ENCODE measurements around the gene TUBG1.

Gene TUBG1

GRCh38 chr17:42579794-42580551 lies 29.5 kb upstream of the TUBG1 start:
- TF ChIP-seq, protein P1, sequence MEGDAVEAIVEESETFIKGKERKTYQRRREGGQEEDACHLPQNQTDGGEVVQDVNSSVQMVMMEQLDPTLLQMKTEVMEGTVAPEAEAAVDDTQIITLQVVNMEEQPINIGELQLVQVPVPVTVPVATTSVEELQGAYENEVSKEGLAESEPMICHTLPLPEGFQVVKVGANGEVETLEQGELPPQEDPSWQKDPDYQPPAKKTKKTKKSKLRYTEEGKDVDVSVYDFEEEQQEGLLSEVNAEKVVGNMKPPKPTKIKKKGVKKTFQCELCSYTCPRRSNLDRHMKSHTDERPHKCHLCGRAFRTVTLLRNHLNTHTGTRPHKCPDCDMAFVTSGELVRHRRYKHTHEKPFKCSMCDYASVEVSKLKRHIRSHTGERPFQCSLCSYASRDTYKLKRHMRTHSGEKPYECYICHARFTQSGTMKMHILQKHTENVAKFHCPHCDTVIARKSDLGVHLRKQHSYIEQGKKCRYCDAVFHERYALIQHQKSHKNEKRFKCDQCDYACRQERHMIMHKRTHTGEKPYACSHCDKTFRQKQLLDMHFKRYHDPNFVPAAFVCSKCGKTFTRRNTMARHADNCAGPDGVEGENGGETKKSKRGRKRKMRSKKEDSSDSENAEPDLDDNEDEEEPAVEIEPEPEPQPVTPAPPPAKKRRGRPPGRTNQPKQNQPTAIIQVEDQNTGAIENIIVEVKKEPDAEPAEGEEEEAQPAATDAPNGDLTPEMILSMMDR (IDR thresholded peaks at IDR 0.05; ENCODE audit: low read depth, low read length, missing control alignments): no peak
- H3K4me3 ChIP-seq (replicated peaks; ENCODE audit: low read depth, low read length): no peak overlapping the region
- no peak for DNase-seq (ENCODE audit: extremely low read depth, low read depth)

DNA sequence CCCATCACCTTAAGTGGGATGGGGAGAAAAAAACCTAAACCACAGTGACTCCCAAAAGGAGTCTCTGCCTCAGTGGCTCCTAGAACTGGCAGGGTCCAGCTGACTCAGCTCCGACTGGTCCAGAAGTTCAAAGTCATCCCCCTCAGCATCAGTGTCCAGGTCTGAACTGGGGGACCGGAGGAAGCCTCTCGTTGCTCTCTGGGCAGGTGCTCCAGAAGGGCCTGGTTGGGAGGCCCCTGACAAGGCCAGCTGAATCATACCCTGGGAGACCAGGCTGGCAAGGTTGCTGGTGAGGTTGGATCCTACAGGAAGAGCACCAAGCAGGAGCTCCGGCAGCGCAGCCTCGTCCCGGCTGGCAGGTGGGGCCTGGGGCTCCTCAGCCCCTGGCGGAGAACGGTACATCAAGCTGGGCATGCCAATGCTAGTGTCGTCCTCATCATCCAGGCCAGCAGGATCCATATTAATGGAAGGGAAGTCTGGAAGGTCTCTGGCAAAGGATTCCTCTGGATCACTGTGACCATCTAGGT lies 27.7 kb upstream of the TUBG1 start:
- DNase-seq (ENCODE audit: extremely low read depth, low read depth): no peak

DNA sequence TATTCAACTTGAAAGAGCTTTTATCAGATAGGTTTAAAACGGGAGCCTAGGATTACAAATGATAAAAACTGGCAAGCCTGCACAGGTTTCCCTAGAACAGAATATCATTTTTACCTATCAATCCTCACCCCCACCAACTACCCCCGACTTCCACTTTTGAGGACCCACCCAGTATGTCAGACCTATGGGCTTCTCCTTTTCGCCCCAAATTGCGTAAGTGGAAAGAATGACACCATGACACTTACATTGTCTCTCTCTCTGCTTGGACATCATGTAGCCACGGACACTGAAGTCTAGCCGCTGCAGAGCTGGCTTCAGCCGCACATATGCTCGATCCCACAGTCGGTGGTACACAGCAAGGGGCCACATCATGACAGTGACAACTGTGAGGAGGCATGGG lies 24.6 kb upstream of the TUBG1 start:
- no peak overlapping the region for H3K4me3 ChIP-seq (replicated peaks; ENCODE audit: low read depth, low read length)
- DNase-seq (ENCODE audit: extremely low read depth, low read depth): no peak
- TF ChIP-seq, protein P1 (IDR thresholded peaks at IDR 0.05; ENCODE audit: low read depth, low read length, missing control alignments): no peak

More for the DNA sequence above, 27.7 kb upstream of the TUBG1 start:
- TF ChIP-seq, protein P1 (IDR thresholded peaks at IDR 0.05; ENCODE audit: low read depth, low read length, missing control alignments): no peak
- no peak overlapping the region for H3K4me3 ChIP-seq (replicated peaks; ENCODE audit: low read depth, low read length)

DNA sequence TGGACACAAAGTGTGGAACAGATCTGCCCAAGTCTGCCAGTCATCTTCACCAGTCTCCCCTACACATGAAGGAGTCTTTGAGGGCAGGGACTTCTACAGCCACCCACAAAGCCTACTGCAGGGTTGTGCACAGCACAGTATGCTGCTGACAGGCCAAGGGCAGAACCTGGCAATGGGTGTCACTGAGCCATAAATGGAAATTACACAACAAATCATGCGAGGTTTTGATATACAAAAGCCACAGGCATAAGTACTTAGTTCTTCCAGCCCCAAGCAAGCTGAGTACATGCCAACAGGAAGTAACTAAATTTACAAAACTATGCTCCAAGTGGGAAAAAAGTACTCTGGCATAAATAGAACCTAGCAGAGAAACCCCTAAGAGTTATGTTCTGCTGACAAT lies 24.1 kb upstream of the TUBG1 start:
- H3K4me3 ChIP-seq (replicated peaks; ENCODE audit: low read depth, low read length): no peak overlapping the region
- DNase-seq (ENCODE audit: extremely low read depth, low read depth): no peak
- TF ChIP-seq, protein P1 (IDR thresholded peaks at IDR 0.05; ENCODE audit: low read depth, low read length, missing control alignments): no peak

DNA sequence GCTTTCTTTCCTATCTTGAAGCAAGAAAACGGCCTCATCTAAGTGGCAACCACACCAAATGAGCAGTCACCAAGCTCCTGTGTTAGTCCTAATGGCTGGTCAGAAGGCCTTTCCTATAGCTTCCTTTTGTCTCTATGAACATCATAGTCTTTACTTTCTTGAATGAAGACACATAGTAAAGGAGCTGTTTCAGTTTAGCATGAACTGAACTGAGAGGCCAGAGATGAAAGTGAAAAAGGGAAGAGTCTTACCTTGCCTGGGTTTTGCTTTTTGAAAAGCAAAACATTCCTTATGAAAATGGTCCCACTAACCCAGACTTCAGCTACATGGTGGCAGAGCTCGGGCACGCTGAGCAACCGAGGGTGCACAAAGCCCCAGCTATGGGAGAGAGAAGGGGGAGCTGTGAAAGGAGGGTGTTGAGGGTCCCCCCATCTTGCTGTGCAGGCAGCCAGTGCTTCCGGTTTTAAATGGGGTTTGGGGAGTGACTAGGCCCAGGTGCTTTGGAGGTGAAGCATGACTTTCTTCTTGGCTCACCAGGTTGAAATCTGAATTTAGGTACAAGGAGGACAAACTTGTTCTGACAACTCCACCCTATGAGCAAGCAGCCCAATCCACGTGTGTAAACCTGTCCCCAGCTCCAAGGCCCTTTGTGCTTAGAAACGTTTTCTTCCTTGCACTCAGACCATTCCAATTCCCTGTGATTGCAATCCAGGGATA lies 22.8 kb upstream of the TUBG1 start:
- no peak for DNase-seq (ENCODE audit: extremely low read depth, low read depth)
- TF ChIP-seq, protein P1 (IDR thresholded peaks at IDR 0.05; ENCODE audit: low read depth, low read length, missing control alignments): no peak
- no peak overlapping the region for H3K4me3 ChIP-seq (replicated peaks; ENCODE audit: low read depth, low read length)

- H3K4me3 ChIP-seq (replicated peaks; ENCODE audit: low read depth, low read length): no peak overlapping the region
- no peak for DNase-seq (ENCODE audit: extremely low read depth, low read depth)
- TF ChIP-seq, protein P1 (IDR thresholded peaks at IDR 0.05; ENCODE audit: low read depth, low read length, missing control alignments): no peak
These were observed 18.6 kb upstream of the TUBG1 start for GRCh38 chr17:42590886-42591285.
